Gastroesophageal sphincter (tissue), 4 donors: Measurements from ENCODE around the gene FAM161B. TPM values are rescaled to one million over a fixed set of nuclear protein-coding genes. Genes with fewer than 3 reads are reported as not detected.

Source experiments
- ATAC-seq: fragments of 150-250 bp; one replicate; pipeline ENCODE4 v1.9.1; 2016; ENCODE audit warnings: mild to moderate bottlenecking, moderate library complexity
- H3K27ac ChIP-seq, 4 donors: fragments of 200-600 bp; sonication (generic) in 3 of 4; 1 replicate in 3 of 4; 2 replicates in 1 of 4; pipeline ENCODE4 v1.5.1; 2016 to 2019
- H3K27me3 ChIP-seq: fragments of 200-600 bp; sonication (generic); one replicate; pipeline ENCODE4 v1.5.1; 2019
- H3K36me3 ChIP-seq, 2 donors: fragments of 200-600 bp; sonication (generic); one replicate each; pipeline ENCODE4 v1.5.1; 2019; ENCODE audit warnings: control low read depth in 1 of 2
- H3K4me1 ChIP-seq, 3 donors: fragments of 200-600 bp; sonication (generic); 1 replicate in 2 of 3; 2 replicates in 1 of 3; pipeline ENCODE4 v1.5.1; 2016 to 2019; ENCODE audit warnings: control low read depth in 2 of 3
- H3K4me3 ChIP-seq, 2 donors: fragments of 200-600 bp; sonication (generic); one replicate each; pipeline ENCODE4 v1.5.1; 2019; ENCODE audit warnings: mild to moderate bottlenecking in 1 of 2, moderate library complexity in 1 of 2
- H3K9me3 ChIP-seq, 3 donors: fragments of 200-600 bp; sonication (generic); one replicate each; pipeline ENCODE4 v1.5.1; 2017 to 2019; ENCODE audit warnings: control low read depth in 2 of 3
- CTCF ChIP-seq, 4 experiments: fragments of 200-600 bp in 2 of 4; fragments of 450-650 bp in 2 of 4; sonication (generic) in 1 of 4; IDR thresholded peaks; one replicate each; pipeline ENCODE4 v1.5.1; 2017 to 2019; ENCODE audit warnings: antibody characterized with exemption in 4 of 4, mild to moderate bottlenecking in 2 of 4, moderate library complexity in 2 of 4
- EP300 ChIP-seq: sonication (generic); formaldehyde crosslinking; IDR thresholded peaks from one replicate; pipeline ENCODE4 v1.6.1; 2017; ENCODE audit warnings: antibody characterized with exemption, mild to moderate bottlenecking
- POLR2A ChIP-seq, 2 donors: fragments of 450-650 bp; IDR thresholded peaks; one replicate each; pipeline ENCODE4 v1.6.1; 2017; ENCODE audit warnings: antibody characterized with exemption in 2 of 2, mild to moderate bottlenecking in 2 of 2, moderate library complexity in 1 of 2
- POLR2AphosphoS5 ChIP-seq: sonication (generic); formaldehyde crosslinking; IDR thresholded peaks from one replicate; pipeline ENCODE4 v1.6.1; 2017; ENCODE audit warnings: antibody characterized with exemption
- WGBS, 2 donors: methylation state at CpG; one replicate each; pipeline ENCODE4 v1.1.5; 2018; ENCODE audit warnings: low coverage in 1 of 2; 5-methylcytosine and 5-hydroxymethylcytosine counted together
- total RNA-seq, 4 donors: library from RNA; depleted of rRNA; stranded (reverse); fragments of >200 nt; gene quantifications; one replicate each; pipeline ENCODE4 v1.1.0, GENCODE V29; 2016

The FAM161B gene
- total RNA-seq, 4 donors from 2014 or later: 3.4 to 6.2 (median 4.0) TPM

- TF ChIP-seq CTCF (IDR thresholded peaks at IDR 0.05): no peak
- TF ChIP-seq EP300: no peak
- no peak for TF ChIP-seq POLR2A (IDR thresholded peaks at IDR 0.05)
- no peaks in the 10 kb centered on the region for H3K9me3 ChIP-seq
- peaks cover 19 to 92% of the 10 kb centered on the region in 2 donors for H3K36me3 ChIP-seq
- no peak for ATAC-seq
- no peak overlapping the region for H3K4me3 ChIP-seq
- WGBS, 2 donors: 95% methylated on average over 4 of the region's 12 CpGs; no CpG with 5 or more reads in 1 of the 2 donors
- no peaks in the 10 kb centered on the region for H3K27me3 ChIP-seq
- no peaks in the 10 kb centered on the region for H3K4me1 ChIP-seq
- no peak overlapping the region for H3K27ac ChIP-seq
These were observed 11.3 kb upstream of the FAM161B start for GRCh38 chr14:73961192-73961591.

GRCh38 chr14:73958591-73958990, 8.7 kb upstream of the FAM161B start:
- no peaks in the 10 kb centered on the region for H3K27me3 ChIP-seq
- ATAC-seq: no peak
- TF ChIP-seq POLR2A (IDR thresholded peaks at IDR 0.05) (no peak), CTCF (IDR thresholded peaks at IDR 0.05) (no peak), EP300 (no peak), POLR2AphosphoS5 (no peak)
- no peak overlapping the region for H3K4me3 ChIP-seq
- H3K36me3 ChIP-seq: peaks cover 21 to 100% of the 10 kb centered on the region in 2 donors
- H3K27ac ChIP-seq: no peak overlapping the region
- no peaks in the 10 kb centered on the region for H3K4me1 ChIP-seq
- H3K9me3 ChIP-seq: no peaks in the 10 kb centered on the region

GRCh38 chr14:73955674-73956073, 5.8 kb upstream of the FAM161B start:
- no peaks in the 10 kb centered on the region for H3K9me3 ChIP-seq
- peaks cover 0 to 12% (median 0%) of the 10 kb centered on the region in 3 donors for H3K4me1 ChIP-seq
- ATAC-seq: no peak
- WGBS, 2 donors: 40 to 100% methylated on average over 1 to 3 of the region's 5 CpGs
- no peaks in the 10 kb centered on the region for H3K27me3 ChIP-seq
- TF ChIP-seq CTCF (IDR thresholded peaks at IDR 0.05): no peak
- no peak for TF ChIP-seq POLR2AphosphoS5
- TF ChIP-seq POLR2A (IDR thresholded peaks at IDR 0.05): no peak
- no peak for TF ChIP-seq EP300
- no peak overlapping the region for H3K27ac ChIP-seq
- H3K4me3 ChIP-seq: no peak overlapping the region
- peaks cover 14 to 79% of the 10 kb centered on the region in 2 donors for H3K36me3 ChIP-seq

- no peak for ATAC-seq
- Histone ChIP-seq H3K4me1 (peaks cover 0 to 21% (median 0%) of the 10 kb centered on the region in 3 donors), H3K27me3 (no peaks in the 10 kb centered on the region), H3K9me3 (no peaks in the 10 kb centered on the region), H3K36me3 (peaks cover 6 to 60% of the 10 kb centered on the region in 2 donors), H3K4me3 (no peak overlapping the region), H3K27ac (no peak overlapping the region)
- 20 to 75% methylated on average over 1 of the region's 1 CpG for WGBS, 2 donors
- TF ChIP-seq EP300: no peak
- TF ChIP-seq CTCF (IDR thresholded peaks at IDR 0.05): no peak
- TF ChIP-seq POLR2AphosphoS5: no peak
- no peak for TF ChIP-seq POLR2A (IDR thresholded peaks at IDR 0.05)
These were observed 3.8 kb upstream of the FAM161B start for GRCh38 chr14:73953731-73954130.

GRCh38 chr14:73945159-73945670, 4.7 kb downstream of the FAM161B start:
- no peak for ATAC-seq
- no peak overlapping the region for H3K27ac ChIP-seq
- H3K4me1 ChIP-seq: peaks cover 0 to 9% (median 0%) of the 10 kb centered on the region in 3 donors
- H3K4me3 ChIP-seq: no peak overlapping the region
- WGBS, 2 donors: 87 to 100% methylated on average over 3 to 4 of the region's 4 CpGs
- no peaks in the 10 kb centered on the region for H3K9me3 ChIP-seq
- no peak for TF ChIP-seq CTCF (IDR thresholded peaks at IDR 0.05)
- TF ChIP-seq POLR2AphosphoS5: no peak
- TF ChIP-seq POLR2A (IDR thresholded peaks at IDR 0.05): no peak
- TF ChIP-seq EP300: no peak
- H3K27me3 ChIP-seq: no peaks in the 10 kb centered on the region
- H3K36me3 ChIP-seq: peaks cover 0 to 61% of the 10 kb centered on the region in 2 donors
